K562 (cell line): Measurements from ENCODE around the gene GNRHR. TPM values are rescaled to one million over a fixed set of nuclear protein-coding genes. Genes with fewer than 3 reads are reported as not detected.

Experiments
- ATAC-seq: fragments of 200-7000 bp; cut with Tn5 transposase; 3 replicates; pipeline ENCODE4 v1.9.1; 2020; ENCODE audit warnings: moderate library complexity
- BruUV-seq: library from RNA; stranded (reverse); fragments of 400-500 nt; replicated peaks from 2 replicates; lab custom pipeline; 2021; lab: Mats Ljungman, UMichigan
- CTCF ChIA-PET: fragments of 300-600 bp; formaldehyde crosslinking; extraction: SDS; loops from one replicate; lab custom pipeline; 2021; ENCODE audit warnings: low intra/inter-chr PET ratio; lab: Yijun Ruan, JAX
- POLR2A ChIA-PET: fragments of 300-600, 350-650 bp; sonication (Branson Sonifier 250); formaldehyde crosslinking; extraction: SDS; loops from one replicate; lab custom pipeline; 2021; ENCODE audit warnings: antibody characterized with exemption, inconsistent platforms; lab: Yijun Ruan, JAX
- DNase-seq, 4 experiments: peaks; one replicate each; pipeline versions ENCODE4 v3.0.0 to v3.0.0-alpha.2; 2011 to 2018; ENCODE audit warnings: low spot score in 3 of 4, mixed read lengths in 3 of 4; ENCODE audit errors: extremely low read depth in 1 of 4
- FAIRE-seq: peaks from 2 replicates; lab custom pipeline; 2011; peaks lifted over from hg19 to GRCh38; lab: Jason Lieb, UNC
- H2AFZ ChIP-seq: 2 replicates; pipeline ENCODE4 v1.6.0; 2011; ENCODE audit warnings: low read depth, low read length, control low read depth, inconsistent platforms
- H3K27ac ChIP-seq: fragments of 200-600 bp; 3 replicates; pipeline ENCODE4 v1.8.0; 2011; ENCODE audit warnings: low read depth, mild to moderate bottlenecking, control low read depth, inconsistent platforms, low read length, moderate library complexity, mixed read lengths; ENCODE audit errors: extremely low read depth
- H3K27me3 ChIP-seq, 2 experiments: fragments of 300-600 bp in 1 of 2; 2 replicates in 1 of 2; 3 replicates in 1 of 2; pipeline versions ENCODE4 v1.6.0 to v1.8.0; 2011; ENCODE audit warnings: inconsistent platforms in 2 of 2, low read length in 2 of 2, mild to moderate bottlenecking in 1 of 2, mixed read lengths in 1 of 2, moderate library complexity in 1 of 2; ENCODE audit not compliant: control insufficient read depth in 2 of 2, insufficient read depth in 2 of 2
- H3K36me3 ChIP-seq: fragments of 300-600 bp; 3 replicates; pipeline ENCODE4 v1.8.0; 2011; ENCODE audit warnings: mild to moderate bottlenecking, low read length, inconsistent platforms; ENCODE audit not compliant: control insufficient read depth, insufficient read depth
- H3K4me1 ChIP-seq, 2 experiments: fragments of 200-600 bp in 1 of 2; replicated peaks in 1 of 2; 2 replicates in 1 of 2; 3 replicates in 1 of 2; pipeline versions ENCODE4 v1.5.1 to v1.8.0; 2011; ENCODE audit warnings: inconsistent platforms in 2 of 2, low read length in 2 of 2, mild to moderate bottlenecking in 1 of 2, mixed read lengths in 1 of 2, moderate library complexity in 1 of 2; ENCODE audit not compliant: control insufficient read depth in 2 of 2, insufficient read depth in 2 of 2
- H3K4me2 ChIP-seq: 2 replicates; pipeline ENCODE4 v1.6.1; 2011; ENCODE audit warnings: low read length, control low read depth, inconsistent platforms, mixed read lengths; ENCODE audit not compliant: insufficient read depth
- H3K4me3 ChIP-seq: fragments of 200-600 bp; sonication (generic), shearing (Covaris generic); 2 replicates; pipeline ENCODE4 v1.5.1; 2016; ENCODE audit warnings: control low read depth, inconsistent platforms
- H3K79me2 ChIP-seq: fragments of 200-600 bp; 3 replicates; pipeline ENCODE4 v1.8.0; 2011; ENCODE audit warnings: low read length, inconsistent platforms; ENCODE audit not compliant: control insufficient read depth, insufficient read depth
- H3K9ac ChIP-seq, 2 experiments: 2 replicates each; pipeline versions ENCODE4 v1.6.0 to v1.6.1; 2011; ENCODE audit warnings: low read depth in 2 of 2, low read length in 2 of 2, control low read depth in 1 of 2, inconsistent platforms in 1 of 2, mild to moderate bottlenecking in 1 of 2, mixed read lengths in 1 of 2; ENCODE audit not compliant: insufficient read depth in 1 of 2
- H3K9me1 ChIP-seq: one replicate; pipeline ENCODE4 v1.6.0; 2011; ENCODE audit warnings: inconsistent platforms, mild to moderate bottlenecking, low read length, moderate library complexity; ENCODE audit not compliant: control insufficient read depth, insufficient read depth
- H3K9me3 ChIP-seq: replicated peaks from 2 replicates; pipeline ENCODE4 v1.5.1; 2011; ENCODE audit warnings: low read depth, low read length, inconsistent platforms; ENCODE audit not compliant: control insufficient read depth, insufficient read depth
- H4K20me1 ChIP-seq: replicated peaks from 2 replicates; pipeline ENCODE4 v1.6.1; 2011; ENCODE audit warnings: low read length, inconsistent platforms, mixed read lengths; ENCODE audit not compliant: control insufficient read depth, insufficient read depth
- HDAC2 ChIP-seq: fragments of 450-650 bp; IDR thresholded peaks from 2 replicates; pipeline ENCODE4 v1.6.1; 2016; ENCODE audit warnings: mild to moderate bottlenecking
- WGBS: fragments of 100-300 bp; shearing (Covaris generic); methylation state at CpG from one replicate; pipeline ENCODE4 v1.1.6; 2016; ENCODE audit warnings: low coverage, mixed read lengths; ENCODE audit not compliant: insufficient coverage; ENCODE audit errors: missing lambda C conversion rate; 5-methylcytosine and 5-hydroxymethylcytosine counted together
- in situ Hi-C: fragments of 300-500 bp; cut with MboI; formaldehyde crosslinking; loops from 4 replicates; pipeline ENCODE4 v1.15.0; 2018; ENCODE audit warnings: inconsistent platforms, mixed read lengths
- intact Hi-C: fragments of 100-400 bp; cut with micrococcal nuclease; formaldehyde crosslinking; loops from 2 replicates; pipeline ENCODE4 v1.14.2; 2022
- polyA plus RNA-seq, 8 experiments: library from polyadenylated mRNA; depleted of rRNA in 4 of 8; stranded (reverse) in 5 of 8; unstranded in 3 of 8; fragments of >200 nt; fragmentation: Nextera tagmentation in 2 of 8; fragmentation: Illumina TruSeq in 1 of 8; extraction: Ambion mirVana in 2 of 8; extraction: Trizol in 1 of 8; gene quantifications; 2 replicates each; pipeline versions ENCODE4 v1.2.1 to v1.2.3, GENCODE V29; 2011 to 2014; ENCODE audit warnings: inconsistent platforms in 1 of 8, missing spikeins in 1 of 8
- total RNA-seq, 7 experiments: library from RNA; depleted of rRNA in 6 of 7; stranded (reverse); fragments of >200 nt in 6 of 7; fragmentation: Illumina TruSeq in 2 of 7; extraction: Trizol in 2 of 7; gene quantifications; 2 replicates each; pipeline versions ENCODE4 v1.2.1 to v1.2.3, GENCODE V29; 2011 to 2021; ENCODE audit warnings: low replicate concordance in 1 of 7
- TF ChIP-seq, protein P1 (sequence below): fragments of 450-650 bp; IDR thresholded peaks from 2 replicates; pipeline ENCODE4 v1.6.1; 2016; ENCODE audit warnings: antibody characterized with exemption
- TF ChIP-seq, protein P2 (sequence below), 2 experiments: fragments of 450-650 bp in 1 of 2; sonication (generic) in 1 of 2; formaldehyde crosslinking; conservative IDR thresholded peaks; 2 replicates each; pipeline versions ENCODE4 v1.4.0 to v1.8.1; 2020 to 2022; ENCODE audit warnings: mild to moderate bottlenecking in 1 of 2, missing genetic modification reagents in 1 of 2
- TF ChIP-seq, protein P3 (sequence below): fragments of 250-450 bp; sonication (Bioruptor Pico); IDR thresholded peaks from 2 replicates; pipeline ENCODE4 v1.4.0; 2020
- TF ChIP-seq, protein P4 (sequence below), 2 experiments: fragments of 250-450 bp in 1 of 2; fragments of 450-650 bp in 1 of 2; sonication (Bioruptor Pico) in 1 of 2; IDR thresholded peaks; 2 replicates each; pipeline versions ENCODE4 v1.6.1 to v1.8.0; 2016 to 2021; ENCODE audit warnings: mild to moderate bottlenecking in 2 of 2, moderate library complexity in 2 of 2, missing compliant biosample characterization in 1 of 2, missing genetic modification characterization in 1 of 2

GNRHR gene
- total and polyA plus RNA-seq, 9 of the 15 experiments (the other 6 are each of a cell fraction or from before 2014, with no cell fraction given): 0.06 to 0.13 TPM; not detected in 7

DNA sequence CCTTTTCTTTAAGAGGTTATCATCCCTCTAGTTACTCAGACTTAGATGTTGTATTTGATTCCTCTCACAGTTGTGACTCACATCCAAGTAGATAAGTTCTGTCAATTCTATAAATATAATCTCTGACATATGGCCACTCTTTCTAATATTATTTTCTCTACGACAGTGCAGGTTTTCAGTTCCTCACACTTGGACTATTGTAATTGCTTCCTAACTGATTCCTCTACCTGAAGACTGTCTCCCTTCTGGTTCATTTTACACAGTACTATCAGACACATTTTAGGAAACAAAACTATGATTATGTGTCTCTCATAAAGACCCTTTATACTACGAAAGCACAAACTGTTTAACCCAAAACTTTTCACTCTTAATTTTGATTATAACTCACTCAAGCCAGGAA is 31.3 kb upstream of the GNRHR start (continued):
- TF ChIP-seq, protein P1, sequence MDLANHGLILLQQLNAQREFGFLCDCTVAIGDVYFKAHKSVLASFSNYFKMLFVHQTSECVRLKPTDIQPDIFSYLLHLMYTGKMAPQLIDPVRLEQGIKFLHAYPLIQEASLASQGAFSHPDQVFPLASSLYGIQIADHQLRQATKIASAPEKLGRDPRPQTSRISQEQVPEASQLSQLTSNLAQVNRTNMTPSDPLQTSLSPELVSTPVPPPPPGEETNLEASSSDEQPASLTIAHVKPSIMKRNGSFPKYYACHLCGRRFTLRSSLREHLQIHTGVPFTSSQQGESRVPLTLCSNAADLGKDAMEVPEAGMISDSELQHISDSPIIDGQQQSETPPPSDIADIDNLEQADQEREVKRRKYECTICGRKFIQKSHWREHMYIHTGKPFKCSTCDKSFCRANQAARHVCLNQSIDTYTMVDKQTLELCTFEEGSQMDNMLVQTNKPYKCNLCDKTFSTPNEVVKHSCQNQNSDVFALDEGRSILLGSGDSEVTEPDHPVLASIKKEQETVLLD: no peak

DNA sequence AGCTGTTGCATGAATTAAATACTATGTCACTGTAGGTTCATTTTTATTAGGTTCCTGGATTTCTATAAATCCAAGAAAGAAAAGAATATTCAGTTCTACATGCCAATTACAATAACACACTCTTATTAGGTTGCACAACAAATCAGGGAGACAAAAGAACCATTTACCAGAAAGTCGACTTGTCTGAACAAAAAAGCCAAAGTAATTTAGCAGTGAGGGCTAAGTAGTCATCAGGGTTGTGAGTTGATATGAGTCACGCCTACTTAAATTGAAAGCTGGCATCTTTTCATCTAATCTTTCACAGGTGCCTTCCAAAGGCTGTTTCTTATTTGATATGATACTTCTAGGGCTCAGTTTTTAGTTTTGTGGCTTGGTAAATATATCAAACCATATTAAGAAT is 25.4 kb upstream of the GNRHR start:
- no peak overlapping the region for H3K27ac ChIP-seq
- intact Hi-C loops (no loop called here), in situ Hi-C loops (no loop called here)
- H3K4me1 ChIP-seq: no peaks in the 10 kb centered on the region; a peak in 1 of 5 replicates
- H3K4me3 ChIP-seq: no peak overlapping the region
- no peak overlapping the region for H3K4me2 ChIP-seq
- H3K9me3 ChIP-seq: no peaks in the 10 kb centered on the region
- no peak for DNase-seq
- H3K27me3 ChIP-seq: no peaks in the 10 kb centered on the region
- WGBS: 41% methylated on average over 2 of the region's 2 CpGs
- BruUV-seq: no TSS peak
- CTCF ChIA-PET: no interaction called here
- H4K20me1 ChIP-seq: no peaks in the 10 kb centered on the region
- H2AFZ ChIP-seq: no peak overlapping the region
- no peaks in the 10 kb centered on the region for H3K9me1 ChIP-seq
- POLR2A ChIA-PET: no interaction called here
- no peaks in the 10 kb centered on the region for H3K36me3 ChIP-seq
- no peak overlapping the region for H3K9ac ChIP-seq
- no peak for ATAC-seq
- H3K79me2 ChIP-seq: no peaks in the 10 kb centered on the region
- FAIRE-seq: no peak
- TF ChIP-seq, protein P2, sequence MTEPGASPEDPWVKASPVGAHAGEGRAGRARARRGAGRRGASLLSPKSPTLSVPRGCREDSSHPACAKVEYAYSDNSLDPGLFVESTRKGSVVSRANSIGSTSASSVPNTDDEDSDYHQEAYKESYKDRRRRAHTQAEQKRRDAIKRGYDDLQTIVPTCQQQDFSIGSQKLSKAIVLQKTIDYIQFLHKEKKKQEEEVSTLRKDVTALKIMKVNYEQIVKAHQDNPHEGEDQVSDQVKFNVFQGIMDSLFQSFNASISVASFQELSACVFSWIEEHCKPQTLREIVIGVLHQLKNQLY (CRISPR knock-in tag; conservative IDR thresholded peaks at IDR 0.05): no peak
- TF ChIP-seq, protein P3, sequence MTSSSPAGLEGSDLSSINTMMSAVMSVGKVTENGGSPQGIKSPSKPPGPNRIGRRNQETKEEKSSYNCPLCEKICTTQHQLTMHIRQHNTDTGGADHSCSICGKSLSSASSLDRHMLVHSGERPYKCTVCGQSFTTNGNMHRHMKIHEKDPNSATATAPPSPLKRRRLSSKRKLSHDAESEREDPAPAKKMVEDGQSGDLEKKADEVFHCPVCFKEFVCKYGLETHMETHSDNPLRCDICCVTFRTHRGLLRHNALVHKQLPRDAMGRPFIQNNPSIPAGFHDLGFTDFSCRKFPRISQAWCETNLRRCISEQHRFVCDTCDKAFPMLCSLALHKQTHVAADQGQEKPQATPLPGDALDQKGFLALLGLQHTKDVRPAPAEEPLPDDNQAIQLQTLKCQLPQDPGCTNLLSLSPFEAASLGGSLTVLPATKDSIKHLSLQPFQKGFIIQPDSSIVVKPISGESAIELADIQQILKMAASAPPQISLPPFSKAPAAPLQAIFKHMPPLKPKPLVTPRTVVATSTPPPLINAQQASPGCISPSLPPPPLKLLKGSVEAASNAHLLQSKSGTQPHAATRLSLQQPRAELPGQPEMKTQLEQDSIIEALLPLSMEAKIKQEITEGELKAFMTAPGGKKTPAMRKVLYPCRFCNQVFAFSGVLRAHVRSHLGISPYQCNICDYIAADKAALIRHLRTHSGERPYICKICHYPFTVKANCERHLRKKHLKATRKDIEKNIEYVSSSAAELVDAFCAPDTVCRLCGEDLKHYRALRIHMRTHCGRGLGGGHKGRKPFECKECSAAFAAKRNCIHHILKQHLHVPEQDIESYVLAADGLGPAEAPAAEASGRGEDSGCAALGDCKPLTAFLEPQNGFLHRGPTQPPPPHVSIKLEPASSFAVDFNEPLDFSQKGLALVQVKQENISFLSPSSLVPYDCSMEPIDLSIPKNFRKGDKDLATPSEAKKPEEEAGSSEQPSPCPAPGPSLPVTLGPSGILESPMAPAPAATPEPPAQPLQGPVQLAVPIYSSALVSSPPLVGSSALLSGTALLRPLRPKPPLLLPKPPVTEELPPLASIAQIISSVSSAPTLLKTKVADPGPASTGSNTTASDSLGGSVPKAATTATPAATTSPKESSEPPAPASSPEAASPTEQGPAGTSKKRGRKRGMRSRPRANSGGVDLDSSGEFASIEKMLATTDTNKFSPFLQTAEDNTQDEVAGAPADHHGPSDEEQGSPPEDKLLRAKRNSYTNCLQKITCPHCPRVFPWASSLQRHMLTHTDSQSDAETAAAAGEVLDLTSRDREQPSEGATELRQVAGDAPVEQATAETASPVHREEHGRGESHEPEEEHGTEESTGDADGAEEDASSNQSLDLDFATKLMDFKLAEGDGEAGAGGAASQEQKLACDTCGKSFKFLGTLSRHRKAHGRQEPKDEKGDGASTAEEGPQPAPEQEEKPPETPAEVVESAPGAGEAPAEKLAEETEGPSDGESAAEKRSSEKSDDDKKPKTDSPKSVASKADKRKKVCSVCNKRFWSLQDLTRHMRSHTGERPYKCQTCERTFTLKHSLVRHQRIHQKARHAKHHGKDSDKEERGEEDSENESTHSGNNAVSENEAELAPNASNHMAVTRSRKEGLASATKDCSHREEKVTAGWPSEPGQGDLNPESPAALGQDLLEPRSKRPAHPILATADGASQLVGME (CRISPR knock-in tag): no peak
- TF ChIP-seq, protein P4, sequence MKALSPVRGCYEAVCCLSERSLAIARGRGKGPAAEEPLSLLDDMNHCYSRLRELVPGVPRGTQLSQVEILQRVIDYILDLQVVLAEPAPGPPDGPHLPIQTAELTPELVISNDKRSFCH (CRISPR knock-in tag; IDR thresholded peaks at IDR 0.05): no peak
- TF ChIP-seq, protein P4 (tag; IDR thresholded peaks at IDR 0.05): no peak
- TF ChIP-seq HDAC2: no peak
